ENCODE data around the gene C16orf89.

- TF ChIP-seq CTCF (IDR thresholded peaks at IDR 0.05) (no peak), POLR2A (IDR thresholded peaks at IDR 0.05) (no peak)
Observed at GRCh38 chr16:5041600-5042133, 24.1 kb downstream of the C16orf89 start.
